GM12891 (cell line): ENCODE measurements around the gene FRMD5.

Source experiments
- POLR2A ChIP-seq: IDR thresholded peaks from 2 replicates; pipeline ENCODE4 v1.6.1; 2011; ENCODE audit warnings: low read depth, low read length, control low read depth
- POLR2AphosphoS5 ChIP-seq: IDR thresholded peaks from 2 replicates; pipeline ENCODE4 v1.6.1; 2011; ENCODE audit warnings: low read depth, low read length, control low read depth
- POU2F2 ChIP-seq: IDR thresholded peaks from 2 replicates; pipeline ENCODE4 v1.6.1; 2011; ENCODE audit warnings: low read depth, mild to moderate bottlenecking, control low read depth, low read length, moderate library complexity
- SPI1 ChIP-seq: IDR thresholded peaks from 2 replicates; pipeline ENCODE4 v1.6.1; 2011; ENCODE audit warnings: low read depth, low read length, control low read depth
- TAF1 ChIP-seq: IDR thresholded peaks from 2 replicates; pipeline ENCODE4 v1.6.1; 2011; ENCODE audit warnings: low read depth, low read length, control low read depth

GRCh38 chr15:44064706-44065105 lies 130.4 kb downstream of the FRMD5 start:
- TF ChIP-seq SPI1 (no peak), POLR2A (no peak), TAF1 (no peak), POLR2AphosphoS5 (no peak), POU2F2 (no peak)
